Measurements from ENCODE around the gene KRTAP19-8.

Gene KRTAP19-8

GRCh38 chr21:31014891-31015290 lies 23.4 kb downstream of the KRTAP19-8 start:
- DNase-seq (ENCODE audit: low read depth), result no peak
- H3K4me3 ChIP-seq (ENCODE audit: low read length), result no peak overlapping the region
- no peak for TF ChIP-seq CTCF (conservative IDR thresholded peaks at IDR 0.05; ENCODE audit: low read length)

- H3K4me3 ChIP-seq (ENCODE audit: low read length), result no peak overlapping the region
- no peak for DNase-seq (ENCODE audit: low read depth)
- no peak for TF ChIP-seq CTCF (conservative IDR thresholded peaks at IDR 0.05; ENCODE audit: low read length)
Measured at GRCh38 chr21:31012133-31013089, 25.9 kb downstream of the KRTAP19-8 start.

GRCh38 chr21:31011412-31011811 lies 26.9 kb downstream of the KRTAP19-8 start:
- TF ChIP-seq CTCF (conservative IDR thresholded peaks at IDR 0.05; ENCODE audit: low read length), result no peak
- DNase-seq (ENCODE audit: low read depth), result no peak
- H3K4me3 ChIP-seq (ENCODE audit: low read length), result no peak overlapping the region

- no peak overlapping the region for H3K4me3 ChIP-seq (ENCODE audit: low read length)
- no peak for TF ChIP-seq CTCF (conservative IDR thresholded peaks at IDR 0.05; ENCODE audit: low read length)
- no peak for DNase-seq (ENCODE audit: low read depth)
Measured at GRCh38 chr21:31008355-31008754, 29.9 kb downstream of the KRTAP19-8 start.

GRCh38 chr21:31005019-31005418 lies 33.3 kb downstream of the KRTAP19-8 start:
- H3K4me3 ChIP-seq (ENCODE audit: low read length), result no peak overlapping the region
- no peak for TF ChIP-seq CTCF (conservative IDR thresholded peaks at IDR 0.05; ENCODE audit: low read length)
- no peak for DNase-seq (ENCODE audit: low read depth)

GRCh38 chr21:31003471-31003870 lies 34.8 kb downstream of the KRTAP19-8 start:
- no peak overlapping the region for H3K4me3 ChIP-seq (ENCODE audit: low read length)
- no peak for DNase-seq (ENCODE audit: low read depth)
- TF ChIP-seq CTCF (conservative IDR thresholded peaks at IDR 0.05; ENCODE audit: low read length), result no peak

- no peak overlapping the region for H3K4me3 ChIP-seq (ENCODE audit: low read length)
- no peak for TF ChIP-seq CTCF (conservative IDR thresholded peaks at IDR 0.05; ENCODE audit: low read length)
- no peak for DNase-seq (ENCODE audit: low read depth)
Measured at GRCh38 chr21:30997541-30997940, 40.7 kb downstream of the KRTAP19-8 start.

All from AG10803 (cell line).